ENCODE results near the gene SEC61A1.

Gene SEC61A1

DNA sequence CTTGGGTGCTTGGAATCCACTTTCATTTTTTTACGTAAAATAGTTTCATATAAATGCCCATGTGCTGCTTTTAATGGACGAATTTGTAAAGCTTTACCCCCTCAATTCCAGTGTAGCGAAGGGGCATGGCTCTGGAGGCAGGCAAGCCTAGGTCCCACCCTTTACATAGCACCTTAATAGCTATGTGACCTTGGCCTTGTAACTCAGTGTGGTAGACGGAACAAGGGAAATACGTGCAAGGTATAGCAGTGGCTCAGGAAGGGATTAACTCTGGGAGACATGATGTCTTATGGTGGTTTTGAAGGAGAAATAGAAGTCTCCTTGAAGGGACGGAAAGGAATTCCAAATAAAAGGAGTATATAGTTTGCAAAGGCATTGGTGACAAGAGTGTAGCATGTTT, 1.4 kb downstream of the SEC61A1 start:
- Histone ChIP-seq H2AFZ (ENCODE audit: low read length) (no peak overlapping the region), H3K4me3 (ENCODE audit: low read length, poor library complexity, severe bottlenecking) (peak overlapping the region; percentile 97), H3K9ac (ENCODE audit: low read depth, low read length, poor library complexity, severe bottlenecking) (peak overlapping the region; percentile 100), H3K4me1 (ENCODE audit: insufficient read depth, low read length, poor library complexity, severe bottlenecking) (peaks cover 47% of the 10 kb centered on the region), H3K4me2 (ENCODE audit: low read depth, low read length, poor library complexity, severe bottlenecking) (peak overlapping the region; percentile 100), H3K79me2 (ENCODE audit: insufficient read depth, low read length) (peaks cover 68% of the 10 kb centered on the region), H3K36me3 (ENCODE audit: insufficient read depth, low read length) (peaks cover 24% of the 10 kb centered on the region), H4K20me1 (ENCODE audit: insufficient read depth, low read length, poor library complexity, severe bottlenecking) (peaks cover 46% of the 10 kb centered on the region), H3K9me2 (replicated peaks; ENCODE audit: low read depth, low read length) (no peaks in the 10 kb centered on the region), H3K9me3 (ENCODE audit: insufficient read depth, low read depth, low read length) (no peaks in the 10 kb centered on the region), H3K27me3 (ENCODE audit: insufficient read depth, low read length, poor library complexity, severe bottlenecking) (peaks cover 5% of the 10 kb centered on the region), H3F3A (ENCODE audit: low read depth) (no peaks in the 10 kb centered on the region)
- no peak for TF ChIP-seq EZH2phosphoT487 (IDR thresholded peaks at IDR 0.05; ENCODE audit: borderline replicate concordance)
- TF ChIP-seq, protein P1, sequence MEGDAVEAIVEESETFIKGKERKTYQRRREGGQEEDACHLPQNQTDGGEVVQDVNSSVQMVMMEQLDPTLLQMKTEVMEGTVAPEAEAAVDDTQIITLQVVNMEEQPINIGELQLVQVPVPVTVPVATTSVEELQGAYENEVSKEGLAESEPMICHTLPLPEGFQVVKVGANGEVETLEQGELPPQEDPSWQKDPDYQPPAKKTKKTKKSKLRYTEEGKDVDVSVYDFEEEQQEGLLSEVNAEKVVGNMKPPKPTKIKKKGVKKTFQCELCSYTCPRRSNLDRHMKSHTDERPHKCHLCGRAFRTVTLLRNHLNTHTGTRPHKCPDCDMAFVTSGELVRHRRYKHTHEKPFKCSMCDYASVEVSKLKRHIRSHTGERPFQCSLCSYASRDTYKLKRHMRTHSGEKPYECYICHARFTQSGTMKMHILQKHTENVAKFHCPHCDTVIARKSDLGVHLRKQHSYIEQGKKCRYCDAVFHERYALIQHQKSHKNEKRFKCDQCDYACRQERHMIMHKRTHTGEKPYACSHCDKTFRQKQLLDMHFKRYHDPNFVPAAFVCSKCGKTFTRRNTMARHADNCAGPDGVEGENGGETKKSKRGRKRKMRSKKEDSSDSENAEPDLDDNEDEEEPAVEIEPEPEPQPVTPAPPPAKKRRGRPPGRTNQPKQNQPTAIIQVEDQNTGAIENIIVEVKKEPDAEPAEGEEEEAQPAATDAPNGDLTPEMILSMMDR (conservative IDR thresholded peaks at IDR 0.05; ENCODE audit: low read length), result no peak

DNA sequence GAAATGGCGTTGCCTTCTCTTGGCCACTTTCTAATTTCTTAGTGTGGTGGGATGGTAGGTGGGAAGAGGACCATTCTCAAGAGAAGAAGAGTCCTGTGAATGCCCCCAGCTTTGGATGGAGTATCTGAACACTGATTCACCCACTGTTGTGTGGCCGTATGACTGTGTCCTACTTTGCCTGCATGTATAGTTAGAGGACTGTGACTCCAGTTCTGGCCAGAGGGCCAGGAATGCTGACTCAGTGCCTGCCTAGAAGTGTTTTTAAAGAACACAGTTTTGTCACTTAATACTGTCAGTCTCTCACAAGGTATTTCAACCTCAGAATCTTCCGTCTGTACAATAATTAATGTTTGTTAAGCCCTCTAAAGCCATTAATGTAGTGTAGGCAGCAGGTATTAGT, 2.1 kb downstream of the SEC61A1 start:
- Histone ChIP-seq H3K9ac (ENCODE audit: low read depth, low read length, poor library complexity, severe bottlenecking) (peak overlapping the region; percentile 100), H3K4me1 (ENCODE audit: insufficient read depth, low read length, poor library complexity, severe bottlenecking) (peaks cover 47% of the 10 kb centered on the region), H3K4me2 (ENCODE audit: low read depth, low read length, poor library complexity, severe bottlenecking) (peak overlapping the region; percentile 100), H4K20me1 (ENCODE audit: insufficient read depth, low read length, poor library complexity, severe bottlenecking) (peaks cover 47% of the 10 kb centered on the region), H3K36me3 (ENCODE audit: insufficient read depth, low read length) (peaks cover 32% of the 10 kb centered on the region), H3K9me3 (ENCODE audit: insufficient read depth, low read depth, low read length) (no peaks in the 10 kb centered on the region), H3K9me2 (replicated peaks; ENCODE audit: low read depth, low read length) (no peaks in the 10 kb centered on the region), H3K79me2 (ENCODE audit: insufficient read depth, low read length) (peaks cover 71% of the 10 kb centered on the region), H3F3A (ENCODE audit: low read depth) (no peaks in the 10 kb centered on the region), H2AFZ (ENCODE audit: low read length) (no peak overlapping the region), H3K27me3 (ENCODE audit: insufficient read depth, low read length, poor library complexity, severe bottlenecking) (peaks cover 5% of the 10 kb centered on the region), H3K4me3 (ENCODE audit: low read length, poor library complexity, severe bottlenecking) (peak overlapping the region; percentile 97)
- TF ChIP-seq, protein P1 (conservative IDR thresholded peaks at IDR 0.05; ENCODE audit: low read length), result no peak

DNA sequence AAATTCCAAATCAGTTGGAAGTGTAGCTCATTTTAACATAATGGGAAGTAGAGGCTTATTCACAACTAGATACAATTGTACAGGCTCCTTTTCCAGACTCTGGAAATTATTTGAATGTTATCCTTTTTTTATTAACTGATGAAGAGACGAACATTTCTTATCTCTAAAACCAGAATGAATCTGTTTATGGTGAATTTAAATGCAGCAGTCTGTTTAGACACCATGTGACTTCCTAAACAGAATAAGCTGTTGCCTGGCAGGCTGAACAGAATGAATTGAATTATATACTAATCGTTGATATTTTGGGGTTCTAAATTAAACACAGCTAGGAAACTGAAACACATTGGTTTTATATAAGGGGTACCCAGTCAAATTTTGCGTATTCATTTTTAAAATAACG, 4.0 kb downstream of the SEC61A1 start:
- no peaks in the 10 kb centered on the region for H3K9me3 ChIP-seq (ENCODE audit: insufficient read depth, low read depth, low read length)
- H2AFZ ChIP-seq (ENCODE audit: low read length), result no peak overlapping the region
- no peaks in the 10 kb centered on the region for H3K9me2 ChIP-seq (replicated peaks; ENCODE audit: low read depth, low read length)
- H3K27me3 ChIP-seq (ENCODE audit: insufficient read depth, low read length, poor library complexity, severe bottlenecking), result peaks cover 5% of the 10 kb centered on the region
- peak overlapping the region; percentile 100 for H3K9ac ChIP-seq (ENCODE audit: low read depth, low read length, poor library complexity, severe bottlenecking)
- H3K36me3 ChIP-seq (ENCODE audit: insufficient read depth, low read length), result peaks cover 51% of the 10 kb centered on the region
- peaks cover 47% of the 10 kb centered on the region for H4K20me1 ChIP-seq (ENCODE audit: insufficient read depth, low read length, poor library complexity, severe bottlenecking)
- H3K79me2 ChIP-seq (ENCODE audit: insufficient read depth, low read length), result peaks cover 68% of the 10 kb centered on the region
- H3K4me2 ChIP-seq (ENCODE audit: low read depth, low read length, poor library complexity, severe bottlenecking), result peak overlapping the region; percentile 100
- TF ChIP-seq EZH2phosphoT487 (IDR thresholded peaks at IDR 0.05; ENCODE audit: borderline replicate concordance), result no peak
- TF ChIP-seq, protein P1 (conservative IDR thresholded peaks at IDR 0.05; ENCODE audit: low read length), result no peak
- H3K4me3 ChIP-seq (ENCODE audit: low read length, poor library complexity, severe bottlenecking), result peak overlapping the region; percentile 97
- H3K4me1 ChIP-seq (ENCODE audit: insufficient read depth, low read length, poor library complexity, severe bottlenecking), result peaks cover 43% of the 10 kb centered on the region
- H3F3A ChIP-seq (ENCODE audit: low read depth), result no peaks in the 10 kb centered on the region

Measured in Loucy (cell line).